Transverse colon (tissue), 4 donors: ENCODE results near the gene NPPB. TPM values are rescaled to one million over a fixed set of nuclear protein-coding genes. Genes with fewer than 3 reads are reported as not detected.

Experiments
- DNase-seq: peaks from one replicate; pipeline ENCODE4 v3.0.0-alpha.2; 2019
- H3K27ac ChIP-seq, 4 donors: fragments of 200-600 bp; sonication (generic); 2 replicates each; pipeline ENCODE4 v1.5.1; 2016 to 2018; ENCODE audit warnings: inconsistent platforms in 4 of 4
- H3K27me3 ChIP-seq: fragments of 200-600 bp; sonication (generic); 2 replicates; pipeline ENCODE4 v1.5.1; 2017; ENCODE audit warnings: inconsistent platforms
- H3K36me3 ChIP-seq, 4 donors: fragments of 200-600 bp; sonication (generic); 2 replicates each; pipeline ENCODE4 v1.5.1; 2017 to 2019; ENCODE audit warnings: inconsistent platforms in 4 of 4
- H3K4me1 ChIP-seq, 4 donors: fragments of 200-600 bp; sonication (generic); 2 replicates each; pipeline ENCODE4 v1.5.1; 2017 to 2020; ENCODE audit warnings: inconsistent platforms in 4 of 4
- H3K4me3 ChIP-seq, 4 donors: fragments of 200-600 bp; sonication (generic); 1 replicate in 1 of 4; 2 replicates in 3 of 4; pipeline versions ENCODE4 v1.5.1 to v1.6.1; 2017 to 2019; ENCODE audit warnings: inconsistent platforms in 4 of 4
- H3K9me3 ChIP-seq, 2 donors: fragments of 200-600 bp; sonication (generic); 2 replicates each; pipeline ENCODE4 v1.5.1; 2017 to 2019; ENCODE audit warnings: inconsistent platforms in 2 of 2
- EP300 ChIP-seq: sonication (generic); formaldehyde crosslinking; IDR thresholded peaks from one replicate; pipeline ENCODE4 v1.6.1; 2017; ENCODE audit warnings: antibody characterized with exemption, low read depth
- POLR2A ChIP-seq: fragments of 450-650 bp; IDR thresholded peaks from one replicate; pipeline ENCODE4 v1.6.1; 2016; ENCODE audit warnings: antibody characterized with exemption, mild to moderate bottlenecking, moderate library complexity
- POLR2AphosphoS5 ChIP-seq, 3 donors: sonication (generic); formaldehyde crosslinking; IDR thresholded peaks; one replicate each; pipeline ENCODE4 v1.6.1; 2016; ENCODE audit warnings: antibody characterized with exemption in 3 of 3
- WGBS, 2 donors: methylation state at CpG; one replicate each; pipeline ENCODE4 v1.1.5; 2018; ENCODE audit warnings: low coverage in 1 of 2; 5-methylcytosine and 5-hydroxymethylcytosine counted together
- in situ Hi-C, 4 donors: fragments of 200-750 bp; cut with MboI; loops; one replicate each; pipeline versions ENCODE4 v1.15.0 to v1.15.1; 2017; ENCODE audit warnings: low sequenced_read_pairs in 3 of 4, low pct_ligation_motif_present in 1 of 4, low pct_unique_long_range_greater_than_20kb in 1 of 4
- intact Hi-C: fragments of 100-400 bp; cut with DNase I; formaldehyde crosslinking; loops from one replicate; pipeline ENCODE4 v1.15.1; 2023; ENCODE audit warnings: low total_unique reads
- total RNA-seq, 4 donors: library from RNA; depleted of rRNA; stranded (reverse); fragments of >200 nt; gene quantifications; one replicate each; pipeline ENCODE4 v1.1.0, GENCODE V29; 2016
- TF ChIP-seq, protein P1 (sequence below), 5 experiments: fragments of 200-600 bp in 3 of 5; fragments of 450-650 bp in 2 of 5; sonication (generic) in 3 of 5; IDR thresholded peaks; 1 replicate in 2 of 5; 2 replicates in 3 of 5; pipeline ENCODE4 v1.5.1; 2016 to 2017; ENCODE audit warnings: antibody characterized with exemption in 5 of 5, inconsistent platforms in 3 of 5, mild to moderate bottlenecking in 2 of 5, moderate library complexity in 1 of 5

Gene NPPB
- total RNA-seq, 4 donors from 2014 or later: not detected

DNA sequence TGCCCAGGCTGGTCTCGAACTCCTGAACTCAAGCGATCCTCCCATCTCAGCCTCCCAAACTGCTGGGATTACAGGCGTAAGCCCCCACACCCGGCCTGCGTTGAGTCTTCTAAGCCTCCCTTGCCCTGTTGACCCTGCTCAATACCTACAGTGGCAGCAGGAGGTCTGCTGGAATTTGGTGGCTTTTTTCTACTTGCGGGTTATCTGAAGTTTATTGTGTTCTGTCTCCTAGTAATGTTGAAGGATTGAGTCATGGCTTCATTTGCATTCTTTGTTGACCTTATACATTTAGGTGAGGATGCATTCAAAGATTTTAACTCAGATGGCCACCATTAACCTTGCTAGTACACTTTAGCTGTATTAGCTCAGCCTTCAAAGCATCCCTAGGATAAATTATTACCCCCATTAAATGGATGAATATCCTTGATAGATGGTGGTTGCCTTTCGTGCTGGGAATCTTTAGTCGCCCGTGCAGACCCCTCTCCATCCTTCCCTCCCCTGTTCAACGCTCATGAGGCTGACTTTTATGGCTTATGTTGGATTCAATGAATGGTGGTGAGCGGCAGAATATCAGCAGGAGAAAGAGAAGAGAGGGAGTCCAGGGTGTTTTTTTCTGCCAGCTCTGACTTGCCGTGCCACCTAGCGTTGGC is 9.7 kb upstream of the NPPB start:
- WGBS, 2 donors: 74 to 75% methylated on average over 6 to 13 of the region's 13 CpGs
- no peak for DNase-seq
- intact Hi-C loops: no loop called here
- H3K9me3 ChIP-seq: no peaks in the 10 kb centered on the region
- no peaks in the 10 kb centered on the region for H3K4me1 ChIP-seq
- H3K27ac ChIP-seq: no peak overlapping the region
- TF ChIP-seq POLR2A (no peak), EP300 (no peak), POLR2AphosphoS5 (IDR thresholded peaks at IDR 0.05) (no peak)
- TF ChIP-seq, protein P1, sequence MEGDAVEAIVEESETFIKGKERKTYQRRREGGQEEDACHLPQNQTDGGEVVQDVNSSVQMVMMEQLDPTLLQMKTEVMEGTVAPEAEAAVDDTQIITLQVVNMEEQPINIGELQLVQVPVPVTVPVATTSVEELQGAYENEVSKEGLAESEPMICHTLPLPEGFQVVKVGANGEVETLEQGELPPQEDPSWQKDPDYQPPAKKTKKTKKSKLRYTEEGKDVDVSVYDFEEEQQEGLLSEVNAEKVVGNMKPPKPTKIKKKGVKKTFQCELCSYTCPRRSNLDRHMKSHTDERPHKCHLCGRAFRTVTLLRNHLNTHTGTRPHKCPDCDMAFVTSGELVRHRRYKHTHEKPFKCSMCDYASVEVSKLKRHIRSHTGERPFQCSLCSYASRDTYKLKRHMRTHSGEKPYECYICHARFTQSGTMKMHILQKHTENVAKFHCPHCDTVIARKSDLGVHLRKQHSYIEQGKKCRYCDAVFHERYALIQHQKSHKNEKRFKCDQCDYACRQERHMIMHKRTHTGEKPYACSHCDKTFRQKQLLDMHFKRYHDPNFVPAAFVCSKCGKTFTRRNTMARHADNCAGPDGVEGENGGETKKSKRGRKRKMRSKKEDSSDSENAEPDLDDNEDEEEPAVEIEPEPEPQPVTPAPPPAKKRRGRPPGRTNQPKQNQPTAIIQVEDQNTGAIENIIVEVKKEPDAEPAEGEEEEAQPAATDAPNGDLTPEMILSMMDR (IDR thresholded peaks at IDR 0.05): no peak
- H3K4me3 ChIP-seq: no peak overlapping the region
- in situ Hi-C loops: no loop called here
- H3K27me3 ChIP-seq: peaks cover 5% of the 10 kb centered on the region
- no peaks in the 10 kb centered on the region for H3K36me3 ChIP-seq

DNA sequence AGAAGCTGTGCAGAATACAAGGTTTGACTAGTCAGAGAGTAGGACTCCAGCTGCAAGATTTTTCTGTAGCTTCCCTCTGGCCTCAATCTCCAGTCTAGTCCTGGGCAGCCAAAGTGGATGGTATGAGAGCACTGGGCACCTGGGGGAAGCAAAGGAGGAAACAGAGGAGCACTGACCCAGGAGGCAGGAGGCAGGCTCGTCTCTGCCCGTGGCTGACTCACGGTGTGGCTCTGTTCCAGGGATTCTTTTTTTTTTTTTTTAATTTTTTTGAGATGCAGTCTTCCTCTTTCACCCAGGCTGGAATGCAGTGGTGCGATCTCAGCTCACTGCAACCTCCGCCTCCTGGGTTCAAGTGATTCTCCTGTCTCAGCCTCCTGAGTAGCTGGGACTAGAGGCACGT is 4.1 kb upstream of the NPPB start:
- WGBS, 2 donors: 27 to 34% methylated on average over 5 to 6 of the region's 6 CpGs
- DNase-seq: no peak
- in situ Hi-C loops: no loop called here

DNA sequence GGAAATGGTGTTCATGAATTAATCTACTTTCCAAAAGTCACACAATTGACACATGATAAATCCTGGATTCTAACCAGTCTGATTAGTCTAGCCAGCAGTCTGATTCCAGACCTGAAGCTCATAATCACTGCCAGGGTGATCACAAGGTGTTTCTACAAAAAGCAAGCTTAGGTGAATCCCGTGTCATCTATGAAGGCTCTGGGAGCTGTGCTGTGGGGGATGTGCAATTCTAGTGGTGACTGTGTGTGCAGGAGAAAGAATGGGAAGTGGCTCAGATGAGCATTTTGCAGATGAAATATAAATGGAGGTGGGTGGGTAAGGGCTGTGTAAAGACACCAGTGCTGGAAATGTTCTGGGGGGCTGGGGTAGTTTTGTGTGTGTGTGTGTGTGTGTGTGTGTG is 1.8 kb upstream of the NPPB start:
- Histone ChIP-seq H3K9me3 (no peaks in the 10 kb centered on the region), H3K36me3 (no peaks in the 10 kb centered on the region), H3K4me3 (no peak overlapping the region), H3K27me3 (peaks cover 69% of the 10 kb centered on the region), H3K27ac (no peak overlapping the region), H3K4me1 (peaks cover 0 to 4% (median 0%) of the 10 kb centered on the region in 4 donors)
- in situ Hi-C loops: no loop called here
- intact Hi-C loops: no loop called here
- no peak for DNase-seq
- no peak for TF ChIP-seq POLR2A
- no peak for TF ChIP-seq EP300
- TF ChIP-seq POLR2AphosphoS5 (IDR thresholded peaks at IDR 0.05): no peak
- TF ChIP-seq, protein P1 (IDR thresholded peaks at IDR 0.05): no peak
- 40 to 56% methylated on average over 1 of the region's 1 CpG for WGBS, 2 donors

More for the DNA sequence above, 4.1 kb upstream of the NPPB start:
- Histone ChIP-seq H3K27ac (no peak overlapping the region), H3K36me3 (no peaks in the 10 kb centered on the region), H3K27me3 (peaks cover 50% of the 10 kb centered on the region), H3K4me3 (no peak overlapping the region), H3K9me3 (no peaks in the 10 kb centered on the region), H3K4me1 (peaks cover 0 to 4% (median 0%) of the 10 kb centered on the region in 4 donors)
- no peak for TF ChIP-seq EP300
- no peak for TF ChIP-seq POLR2AphosphoS5 (IDR thresholded peaks at IDR 0.05)
- TF ChIP-seq POLR2A: no peak
- TF ChIP-seq, protein P1 (IDR thresholded peaks at IDR 0.05): no peak
- intact Hi-C loops: no loop called here

DNA sequence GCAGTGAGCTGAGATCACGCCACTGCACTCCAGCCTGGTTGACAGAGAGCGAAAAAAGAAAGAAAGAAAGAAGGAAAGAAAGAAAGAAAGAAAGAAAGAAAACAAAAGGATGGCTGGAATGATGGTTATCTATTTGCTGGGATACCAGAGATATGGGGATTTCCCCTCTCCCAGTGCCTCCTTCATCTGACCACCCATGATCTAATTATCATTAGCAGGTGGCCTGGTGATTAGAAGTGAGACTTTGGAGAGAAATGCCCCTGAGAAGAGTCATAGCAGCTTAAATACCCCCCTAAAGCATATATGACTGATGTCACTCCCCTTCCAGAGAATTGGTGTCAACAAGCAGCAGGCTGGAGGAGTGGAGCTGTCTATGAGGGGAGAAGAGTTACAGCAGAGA is 1.3 kb upstream of the NPPB start:
- intact Hi-C loops (no loop called here), in situ Hi-C loops (no loop called here)
- no peaks in the 10 kb centered on the region for H3K36me3 ChIP-seq
- peaks cover 70% of the 10 kb centered on the region for H3K27me3 ChIP-seq
- no peak overlapping the region for H3K4me3 ChIP-seq
- TF ChIP-seq EP300: no peak
- WGBS, 2 donors: 72% methylated on average over 2 of the region's 2 CpGs; no CpG with 5 or more reads in 1 of the 2 donors
- H3K27ac ChIP-seq: no peak overlapping the region
- no peak for DNase-seq
- H3K9me3 ChIP-seq: no peaks in the 10 kb centered on the region
- H3K4me1 ChIP-seq: peaks cover 0 to 4% (median 0%) of the 10 kb centered on the region in 4 donors
